HCT116 (cell line): ENCODE data around the gene ZYG11A. TPM values are rescaled to one million over a fixed set of nuclear protein-coding genes. Genes with fewer than 3 reads are reported as not detected.

Experiments used
- ATAC-seq: fragments of 200-7000 bp; cut with Tn5 transposase; 2 replicates; pipeline ENCODE4 v1.9.1; 2020; ENCODE audit warnings: mild to moderate bottlenecking, moderate library complexity
- BruUV-seq: library from RNA; stranded (reverse); fragments of 400-500 nt; replicated peaks from 2 replicates; lab custom pipeline; 2021; lab: Mats Ljungman, UMichigan
- CTCF ChIA-PET: fragments of 300-600 bp; sonication (Branson Sonifier 250); formaldehyde crosslinking; loops from one replicate; lab custom pipeline; 2021; ENCODE audit warnings: antibody characterized with exemption; lab: Charles Lee
- POLR2A ChIA-PET: fragments of 300-600, 350-600 bp; sonication (Branson Sonifier 250); formaldehyde crosslinking; loops from one replicate; lab custom pipeline; 2021; ENCODE audit warnings: antibody characterized with exemption; lab: Charles Lee
- RAD21 ChIA-PET, 2 experiments: fragments of 300-600 bp; sonication (Branson Sonifier 250); formaldehyde crosslinking; loops; one replicate each; lab custom pipeline; 2023; ENCODE audit warnings: low total read pairs in 2 of 2; ENCODE audit not compliant: uncharacterized antibody in 2 of 2, unreplicated experiment in 2 of 2, low non-redundant PET in 1 of 2; lab: Charles Lee
- DNase-seq: peaks from one replicate; pipeline ENCODE4 v3.0.0-alpha.2; 2010; ENCODE audit warnings: low read depth, low spot score
- H2AFZ ChIP-seq: fragments of 200-600 bp; shearing (Covaris generic), sonication (generic); 2 replicates; pipeline ENCODE4 v1.6.1; 2017; ENCODE audit warnings: low read depth, mixed run types, mixed read lengths, antibody characterized with exemption, low read length; ENCODE audit not compliant: poor library complexity, severe bottlenecking
- H3K27ac ChIP-seq: 2 replicates; pipeline ENCODE4 v1.5.1; 2012; ENCODE audit warnings: low read depth, low read length
- H3K27me3 ChIP-seq: fragments of 200-600 bp; sonication (generic); 2 replicates; pipeline ENCODE4 v1.6.1; 2016; ENCODE audit warnings: mixed run types, low read length, mixed read lengths; ENCODE audit not compliant: insufficient read depth
- H3K36me3 ChIP-seq, 2 experiments: fragments of 200-500 bp in 1 of 2; fragments of 200-600 bp in 1 of 2; sonication (Bioruptor generic) in 1 of 2; sonication (generic) in 1 of 2; 2 replicates each; pipeline versions ENCODE4 v1.5.1 to v1.6.1; 2014 to 2016; ENCODE audit warnings: low read length in 2 of 2, inconsistent platforms in 1 of 2, mixed read lengths in 1 of 2, mixed run types in 1 of 2; ENCODE audit not compliant: insufficient read depth in 2 of 2, control insufficient read depth in 1 of 2
- H3K4me1 ChIP-seq, 2 experiments: fragments of 200-600 bp in 1 of 2; sonication (generic) in 1 of 2; 2 replicates each; pipeline versions ENCODE4 v1.5.1 to v1.6.1; 2012 to 2017; ENCODE audit warnings: low read length in 2 of 2, inconsistent platforms in 1 of 2, mild to moderate bottlenecking in 1 of 2, mixed read lengths in 1 of 2, mixed run types in 1 of 2, moderate library complexity in 1 of 2; ENCODE audit not compliant: insufficient read depth in 2 of 2, control insufficient read depth in 1 of 2
- H3K4me2 ChIP-seq: fragments of 200-600 bp; sonication (generic); 2 replicates; pipeline ENCODE4 v1.6.1; 2017; ENCODE audit warnings: mixed run types, low read length, mixed read lengths
- H3K4me3 ChIP-seq, 2 experiments: fragments of 200-600 bp in 1 of 2; sonication (generic) in 1 of 2; replicated peaks in 1 of 2; 2 replicates each; pipeline ENCODE4 v1.5.1; 2011 to 2016; ENCODE audit warnings: low read length in 2 of 2, control low read depth in 1 of 2, low read depth in 1 of 2, mild to moderate bottlenecking in 1 of 2, mixed read lengths in 1 of 2, mixed run types in 1 of 2
- H3K79me2 ChIP-seq: fragments of 200-600 bp; sonication (generic); 2 replicates; pipeline ENCODE4 v1.6.1; 2017; ENCODE audit warnings: mild to moderate bottlenecking, mixed run types, low read length, moderate library complexity, mixed read lengths; ENCODE audit not compliant: insufficient read depth
- H3K9ac ChIP-seq: fragments of 200-600 bp; sonication (generic); 2 replicates; pipeline ENCODE4 v1.6.1; 2016; ENCODE audit warnings: low read length, mixed read lengths
- H3K9me2 ChIP-seq: fragments of 200-600 bp; sonication (generic), shearing (Covaris generic); 2 replicates; pipeline ENCODE4 v1.6.1; 2017; ENCODE audit warnings: mixed run types, mild to moderate bottlenecking, moderate library complexity; ENCODE audit not compliant: insufficient read depth
- H3K9me3 ChIP-seq, 2 experiments: fragments of 200-500 bp in 1 of 2; fragments of 200-600 bp in 1 of 2; sonication (Bioruptor generic) in 1 of 2; sonication (generic) in 1 of 2; 2 replicates each; pipeline ENCODE4 v1.6.1; 2014 to 2017; ENCODE audit warnings: low read length in 2 of 2, mixed read lengths in 2 of 2, inconsistent platforms in 1 of 2, low read depth in 1 of 2, mild to moderate bottlenecking in 1 of 2, mixed run types in 1 of 2, moderate library complexity in 1 of 2; ENCODE audit not compliant: control insufficient read depth in 1 of 2, insufficient read depth in 1 of 2
- H4K20me1 ChIP-seq: fragments of 200-600 bp; sonication (generic), shearing (Covaris generic); 2 replicates; pipeline ENCODE4 v1.6.1; 2017; ENCODE audit warnings: mixed run types, mild to moderate bottlenecking, moderate library complexity; ENCODE audit not compliant: insufficient read depth
- CEBPB ChIP-seq: IDR thresholded peaks from 2 replicates; pipeline ENCODE4 v1.6.1; 2012; ENCODE audit warnings: low read depth
- CTCF ChIP-seq, 3 experiments: fragments of 200-600 bp in 1 of 3; sonication (generic) in 1 of 3; IDR thresholded peaks in 2 of 3; conservative IDR thresholded peaks in 1 of 3; 2 replicates each; pipeline ENCODE4 v1.5.1; 2012 to 2017; ENCODE audit warnings: low read depth in 2 of 3, low read length in 2 of 3, antibody characterized with exemption in 1 of 3, borderline replicate concordance in 1 of 3, control low read depth in 1 of 3, mild to moderate bottlenecking in 1 of 3, mixed read lengths in 1 of 3, mixed run types in 1 of 3, moderate library complexity in 1 of 3; ENCODE audit not compliant: insufficient read depth in 1 of 3
- ELF1 ChIP-seq: IDR thresholded peaks from 2 replicates; pipeline ENCODE4 v1.6.1; 2012; ENCODE audit warnings: low read depth, borderline replicate concordance
- EZH2 ChIP-seq: fragments of 200-600 bp; sonication (generic); IDR thresholded peaks from 2 replicates; pipeline ENCODE4 v1.6.1; 2017; ENCODE audit warnings: antibody characterized with exemption, mixed run types
- EZH2phosphoT487 ChIP-seq: fragments of 200-600 bp; IDR thresholded peaks from 2 replicates; pipeline ENCODE4 v1.6.1; 2018; ENCODE audit warnings: antibody characterized with exemption, borderline replicate concordance
- FOSL1 ChIP-seq: IDR thresholded peaks from 2 replicates; pipeline ENCODE4 v1.6.1; 2012; ENCODE audit warnings: low read depth
- JUND ChIP-seq: IDR thresholded peaks from 2 replicates; pipeline ENCODE4 v1.6.1; 2012
- MAX ChIP-seq: IDR thresholded peaks from 2 replicates; pipeline ENCODE4 v1.6.1; 2012
- POLR2A ChIP-seq: IDR thresholded peaks from 2 replicates; pipeline ENCODE4 v1.7.0; 2011; ENCODE audit warnings: borderline replicate concordance; ENCODE audit not compliant: insufficient read depth, insufficient read length; ENCODE audit errors: extremely low read depth
- POLR2AphosphoS5 ChIP-seq: IDR thresholded peaks from 2 replicates; pipeline ENCODE4 v1.6.1; 2011; ENCODE audit warnings: mild to moderate bottlenecking, low read depth, low read length, moderate library complexity
- REST ChIP-seq: IDR thresholded peaks from 2 replicates; pipeline ENCODE4 v1.6.1; 2012; ENCODE audit warnings: low read depth
- SIN3A ChIP-seq: IDR thresholded peaks from 2 replicates; pipeline ENCODE4 v1.6.1; 2012; ENCODE audit warnings: low read depth
- YY1 ChIP-seq: IDR thresholded peaks from 2 replicates; pipeline ENCODE4 v1.6.1; 2011; ENCODE audit warnings: low read length, low read depth, moderate library complexity, mild to moderate bottlenecking; ENCODE audit not compliant: insufficient replicate concordance; ENCODE audit errors: extremely low read depth
- ZBTB33 ChIP-seq: IDR thresholded peaks from 2 replicates; pipeline ENCODE4 v1.6.1; 2011; ENCODE audit warnings: mild to moderate bottlenecking, low read length, moderate library complexity; ENCODE audit not compliant: insufficient replicate concordance; ENCODE audit errors: extremely low read depth
- ZFX ChIP-seq: fragments of 450-650 bp; IDR thresholded peaks from 2 replicates; pipeline ENCODE4 v1.6.1; 2017
- intact Hi-C: fragments of 100-400 bp; cut with micrococcal nuclease; formaldehyde crosslinking; loops from 2 replicates; pipeline ENCODE4 v1.10.0; 2022
- total RNA-seq: library from RNA; stranded (reverse); gene quantifications from one replicate; pipeline ENCODE4 v1.2.1, GENCODE V29; 2021; ENCODE audit not compliant: unreplicated experiment

Gene ZYG11A
- total RNA-seq, 1 experiment from 2014 or later, result 0.05 TPM

GRCh38 chr1:52917156-52917555 is 74.6 kb downstream of the ZYG11A start:
- POLR2A ChIA-PET, result no interaction called here
- TF ChIP-seq JUND (no peak), CEBPB (no peak), FOSL1 (no peak), ZBTB33 (no peak), MAX (no peak), SIN3A (no peak), POLR2A (no peak), CTCF (IDR thresholded peaks at IDR 0.05 in 2 of 3, conservative IDR thresholded peaks at IDR 0.05 in 1 of 3; ENCODE audit: borderline replicate concordance in 1 of 3, insufficient read depth in 1 of 3, low read depth in 2 of 3, low read length in 2 of 3) (no peak), YY1 (no peak), REST (no peak), ZFX (no peak), EZH2phosphoT487 (no peak), EZH2 (no peak), POLR2AphosphoS5 (no peak), ELF1 (no peak)
- TF ChIP-seq, all 23 proteins: peak for 0
- Histone ChIP-seq H3K36me3 (no peaks in the 10 kb centered on the region), H3K4me1 (peaks cover 2 to 23% of the 10 kb centered on the region in 2 experiments; a peak in 3 of 4 replicates), H3K79me2 (no peaks in the 10 kb centered on the region), H3K4me2 (no peak overlapping the region), H3K9me2 (no peaks in the 10 kb centered on the region), H4K20me1 (no peaks in the 10 kb centered on the region), H3K4me3 (no peak overlapping the region), H2AFZ (no peak overlapping the region), H3K9me3 (no peaks in the 10 kb centered on the region), H3K9ac (no peak overlapping the region), H3K27me3 (no peaks in the 10 kb centered on the region), H3K27ac (no peak overlapping the region)
- ChIA-PET RAD21 (no interaction called here), CTCF (interaction anchor here (0.7 kb wide), 1 partner anchor 11 kb away, joined by 3 read pairs; no protein-coding TSS in a partner anchor)
- no peak for ATAC-seq
- no TSS peak for BruUV-seq
- DNase-seq, result no peak
- intact Hi-C loops, result no loop called here
